Heart right ventricle (tissue), 16 donors: Measurements from ENCODE around the gene APBB3. TPM values are rescaled to one million over a fixed set of nuclear protein-coding genes. Genes with fewer than 3 reads are reported as not detected.

Source experiments
- ATAC-seq, 8 donors: fragments of 200-7000 bp; cut with Tn5 transposase; one replicate each; pipeline ENCODE4 v1.9.1; 2020; ENCODE audit warnings: mild to moderate bottlenecking in 8 of 8, moderate library complexity in 8 of 8, moderate number of reproducible peaks in 1 of 8
- DNase-seq, 2 donors: peaks; one replicate each; pipeline ENCODE4 v3.0.0-alpha.2; 2020
- H3K27ac ChIP-seq, 10 donors: fragments of 200-600 bp; sonication (generic) in 2 of 10; one replicate each; pipeline versions ENCODE4 v1.5.0 to v1.8.0; 2020 to 2022; ENCODE audit warnings: mild to moderate bottlenecking in 3 of 10
- H3K27me3 ChIP-seq, 7 donors: fragments of 200-600 bp; one replicate each; pipeline ENCODE4 v1.8.0; 2021 to 2022; ENCODE audit warnings: mild to moderate bottlenecking in 2 of 7
- H3K36me3 ChIP-seq, 9 donors: fragments of 200-600 bp; sonication (generic) in 1 of 9; one replicate each; pipeline versions ENCODE4 v1.5.0 to v1.8.0; 2020 to 2022; ENCODE audit warnings: mild to moderate bottlenecking in 2 of 9
- H3K4me1 ChIP-seq, 9 donors: fragments of 200-600 bp; sonication (generic) in 1 of 9; one replicate each; pipeline versions ENCODE4 v1.5.0 to v1.8.0; 2020 to 2022; ENCODE audit warnings: mild to moderate bottlenecking in 4 of 9
- H3K4me3 ChIP-seq, 10 donors: fragments of 200-600 bp; sonication (generic) in 2 of 10; one replicate each; pipeline versions ENCODE4 v1.5.0 to v1.8.0; 2020 to 2022; ENCODE audit warnings: mild to moderate bottlenecking in 7 of 10, moderate library complexity in 2 of 10
- H3K9me3 ChIP-seq, 11 donors: fragments of 200-600 bp in 10 of 11; sonication (generic) in 2 of 11; one replicate each; pipeline versions ENCODE4 v1.5.0 to v1.8.0; 2013 to 2022; ENCODE audit warnings: mild to moderate bottlenecking in 2 of 11, control low read depth in 1 of 11, moderate library complexity in 1 of 11
- CTCF ChIP-seq, 9 donors: fragments of 200-600 bp; sonication (generic) in 2 of 9; IDR thresholded peaks; one replicate each; pipeline versions ENCODE4 v1.5.0 to v1.8.0; 2021 to 2022; ENCODE audit warnings: antibody characterized with exemption in 9 of 9, mild to moderate bottlenecking in 5 of 9, moderate library complexity in 1 of 9
- WGBS, 2 donors: extraction: QIAGEN DNeasy Blood & Tissue Kit; methylation state at CpG; one replicate each; pipeline ENCODE4 v1.1.7; 2013; ENCODE audit warnings: inconsistent platforms in 1 of 2; 5-methylcytosine and 5-hydroxymethylcytosine counted together
- intact Hi-C, 10 donors: fragments of 100-400 bp; cut with DNase I; formaldehyde crosslinking; loops; one replicate each; pipeline versions ENCODE4 v1.11.1 to v1.14.2; 2022
- polyA plus RNA-seq, 2 donors: library from polyadenylated mRNA; stranded (reverse); fragments of 200-250 nt; gene quantifications; one replicate each; pipeline ENCODE4 v1.2.3, GENCODE V29; 2013
- total RNA-seq, 10 donors: library from RNA; stranded (reverse); fragmentation: NEBNext Ultra II Directional in 3 of 10; extraction: Animal tissue kit (Norgen Biotek cat#: 25700) in 3 of 10; gene quantifications; one replicate each; pipeline versions ENCODE4 v1.2.1 to v1.2.4, GENCODE V29; 2021 to 2023
- donor health status: Arrhythmogenic right ventricular cardiomyopathy.
- donor health status: ischemic (EF 13 %, LVEDD 7.1; RV severe dilation, severe dysfunction).
- donor health status: healthy with polysubstance abuse.
- donor health status: DM: no; HTN: yes; CAD: no.
- donor health status: DM: no; HTN: no; CAD: no.
- donor health status: ischemic (EF 25% LVEDD 6.9; RV normal size, moderate dysfunction).
- donor health status: ischemic (EF 25% LVEDD 5.7; RV mildly dilated, moderate dysfunction).
- donor health status: healthy.
- donor health status: DM: yes; HTN: yes; CAD: no.
- donor health status: Ischemic cardiomyopathy.
- donor health status: ischemic (EF 35%, LVEDD 5.7; RV mildly dilated, moderate dysfunction).
- donor health status: nonischemic (EF 11% LVEDD 7.7; RV severe dilation, severe dysfunction).
- donor health status: DM: yes; HTN: yes; CAD: no.
- donor health status: PGD.
- donor health status: ischemic (EF 29% LVEDD 5.4; RV normal size, mild dysfunction).
- donor health status: nonischemic (EF 23%, LVEDD 6.1; RV moderate dilation, normal function).

Gene APBB3
- total and polyA plus RNA-seq, 12 donors: 6.9 to 31.3 (median 13.3) TPM

GRCh38 chr5:140550147-140551079 is 14.0 kb downstream of the APBB3 start:
- ATAC-seq: no peak
- Histone ChIP-seq H3K4me1 (peaks cover 27 to 76% (median 72%) of the 10 kb centered on the region in 9 donors), H3K4me3 (no peak overlapping the region), H3K27me3 (no peaks in the 10 kb centered on the region), H3K36me3 (peaks cover 0 to 54% (median 21%) of the 10 kb centered on the region in 9 donors), H3K9me3 (no peaks in the 10 kb centered on the region), H3K27ac (peak overlapping the region; percentile 77 to 97 (median 94))
- WGBS, 2 donors: 82 to 83% methylated on average over 11 of the region's 11 CpGs
- TF ChIP-seq CTCF (IDR thresholded peaks at IDR 0.05): no peak
- intact Hi-C loops: loop anchor here in 2 of 10 donors (5.0 to 10.0 kb wide), 2 partner anchors 148 to 306 kb away; partner anchors contain the start of gene ANKHD1 (in 1 of the 2)
- DNase-seq: no peak

GRCh38 chr5:140549237-140550144 is 14.9 kb downstream of the APBB3 start:
- WGBS, 2 donors: 37 to 50% methylated on average over 3 of the region's 3 CpGs
- peak overlapping the region; percentile 77 to 97 (median 94) for H3K27ac ChIP-seq
- H3K4me1 ChIP-seq: peaks cover 27 to 67% (median 63%) of the 10 kb centered on the region in 9 donors
- no peak for TF ChIP-seq CTCF (IDR thresholded peaks at IDR 0.05)
- no peaks in the 10 kb centered on the region for H3K27me3 ChIP-seq
- peak in 1 of 2 donors; percentile 74 for DNase-seq
- H3K9me3 ChIP-seq: no peaks in the 10 kb centered on the region
- peak in 7 of 8 donors; percentile 3 to 52 (median 22) for ATAC-seq
- intact Hi-C loops: loop anchor here in 8 of 10 donors (2.0 to 10.0 kb wide), 7 partner anchors 83 to 305 kb away; partner anchors contain the start of genes TMCO6 (in 5 of the 8), ANKHD1 (in 2 of the 8), IK (in 2 of the 8) and NDUFA2 (in 2 of the 8)
- peak overlapping the region in 2 of 10 donors; percentile 56 to 64 for H3K4me3 ChIP-seq
- peaks cover 0 to 61% (median 21%) of the 10 kb centered on the region in 9 donors for H3K36me3 ChIP-seq

GRCh38 chr5:140548791-140549190 is 15.6 kb downstream of the APBB3 start:
- Histone ChIP-seq H3K36me3 (peaks cover 0 to 65% (median 21%) of the 10 kb centered on the region in 9 donors), H3K27ac (peak overlapping the region; percentile 77 to 97 (median 94)), H3K27me3 (no peaks in the 10 kb centered on the region), H3K9me3 (no peaks in the 10 kb centered on the region), H3K4me3 (peak overlapping the region in 5 of 10 donors; percentile 56 to 64 (median 58)), H3K4me1 (peaks cover 27 to 61% (median 56%) of the 10 kb centered on the region in 9 donors)
- 83 to 84% methylated on average over 7 of the region's 7 CpGs for WGBS, 2 donors
- intact Hi-C loops: loop anchor here in 8 of 10 donors (2.0 to 10.0 kb wide), 6 partner anchors 84 to 146 kb away; partner anchors contain the start of genes TMCO6 (in 5 of the 8), IK (in 2 of the 8), NDUFA2 (in 2 of the 8) and ANKHD1 (in 1 of the 8)
- DNase-seq (no peak), ATAC-seq (no peak)
- no peak for TF ChIP-seq CTCF (IDR thresholded peaks at IDR 0.05)
